ENCODE measurements around the gene ANKRD63. TPM values are rescaled to one million over a fixed set of nuclear protein-coding genes. Genes with fewer than 3 reads are reported as not detected.

ANKRD63 gene
- total RNA-seq, 4 donors from 2014 or later, result not detected

- intact Hi-C loops (cut with DNase I; ENCODE audit: low total_unique reads), result no loop called here
- 90 to 100% methylated on average over 1 to 8 of the region's 9 CpGs for WGBS, 2 donors (ENCODE audit: low coverage in 1 of 2)
- in situ Hi-C loops (cut with MboI; ENCODE audit: low pct_ligation_motif_present in 1 of 4, low pct_unique_long_range_greater_than_20kb in 1 of 4, low sequenced_read_pairs in 3 of 4), result no loop called here
Measured at GRCh38 chr15:40245666-40246450, 37.0 kb downstream of the ANKRD63 start.

GRCh38 chr15:40244961-40245523, 37.8 kb downstream of the ANKRD63 start:
- TF ChIP-seq EP300 (IDR thresholded peaks at IDR 0.05; ENCODE audit: low read depth) (no peak), POLR2A (IDR thresholded peaks at IDR 0.05) (no peak), POLR2AphosphoS5 (IDR thresholded peaks at IDR 0.05) (no peak), CTCF (IDR thresholded peaks at IDR 0.05) (no peak)
- no peaks in the 10 kb centered on the region for H3K36me3 ChIP-seq
- WGBS, 2 donors (ENCODE audit: low coverage in 1 of 2), result 40 to 81% methylated on average over 1 to 5 of the region's 5 CpGs
- H3K27me3 ChIP-seq, result peaks cover 6% of the 10 kb centered on the region
- in situ Hi-C loops (cut with MboI; ENCODE audit: low pct_ligation_motif_present in 1 of 4, low pct_unique_long_range_greater_than_20kb in 1 of 4, low sequenced_read_pairs in 3 of 4) (no loop called here), intact Hi-C loops (cut with DNase I; ENCODE audit: low total_unique reads) (no loop called here)
- no peaks in the 10 kb centered on the region for H3K9me3 ChIP-seq
- H3K4me3 ChIP-seq, result no peak overlapping the region
- peak; percentile 5 for DNase-seq
- no peaks in the 10 kb centered on the region for H3K4me1 ChIP-seq
- H3K27ac ChIP-seq, result no peak overlapping the region

More at GRCh38 chr15:40245666-40246450, 37.0 kb downstream of the ANKRD63 start:
- H3K4me3 ChIP-seq, result no peak overlapping the region
- H3K4me1 ChIP-seq, result no peaks in the 10 kb centered on the region
- no peaks in the 10 kb centered on the region for H3K9me3 ChIP-seq
- H3K27me3 ChIP-seq, result peaks cover 3% of the 10 kb centered on the region
- H3K36me3 ChIP-seq, result no peaks in the 10 kb centered on the region
- peak; percentile 5 for DNase-seq
- TF ChIP-seq EP300 (IDR thresholded peaks at IDR 0.05; ENCODE audit: low read depth) (no peak), POLR2A (IDR thresholded peaks at IDR 0.05) (no peak), CTCF (IDR thresholded peaks at IDR 0.05) (no peak), POLR2AphosphoS5 (IDR thresholded peaks at IDR 0.05) (no peak)
- no peak overlapping the region for H3K27ac ChIP-seq

DNA sequence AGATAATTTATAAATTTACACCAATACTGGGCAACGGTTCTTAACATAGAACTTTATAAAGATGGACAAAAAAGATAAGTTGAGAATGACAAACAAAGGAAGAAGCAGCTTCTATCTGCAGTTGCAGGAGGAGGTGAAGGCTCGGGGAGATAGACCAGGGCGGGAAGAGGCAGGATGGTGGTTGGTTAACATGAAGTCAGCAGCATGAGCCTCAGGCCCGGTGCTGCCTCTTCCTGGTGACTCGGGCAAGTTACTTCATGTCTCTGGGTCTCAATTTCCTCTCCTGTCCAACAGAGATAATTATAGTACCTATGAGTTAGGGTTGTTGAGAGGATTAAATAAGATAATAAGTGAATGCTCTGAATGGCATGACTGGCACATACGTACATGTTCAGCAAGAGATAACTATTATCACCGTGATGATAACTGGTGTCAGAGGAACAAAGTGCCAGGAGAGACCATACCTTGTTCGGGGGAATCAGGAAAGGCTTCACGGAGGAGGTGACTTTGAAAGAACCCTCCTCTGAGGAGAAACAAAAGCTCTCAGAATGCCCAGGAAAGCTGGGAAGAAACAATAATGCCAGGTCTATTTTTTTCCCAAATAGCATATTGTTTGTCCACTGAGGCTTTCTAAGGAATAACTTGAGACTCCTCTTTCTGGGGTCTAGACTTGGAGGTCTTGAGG, 39.6 kb downstream of the ANKRD63 start:
- Histone ChIP-seq H3K4me1 (peaks cover 0 to 12% (median 5%) of the 10 kb centered on the region in 4 donors), H3K27ac (no peak overlapping the region), H3K27me3 (peaks cover 24% of the 10 kb centered on the region), H3K4me3 (no peak overlapping the region), H3K36me3 (no peaks in the 10 kb centered on the region), H3K9me3 (no peaks in the 10 kb centered on the region)
- WGBS, 2 donors (ENCODE audit: low coverage in 1 of 2), result 81 to 83% methylated on average over 9 of the region's 9 CpGs
- no peak for TF ChIP-seq EP300 (IDR thresholded peaks at IDR 0.05; ENCODE audit: low read depth)
- no peak for TF ChIP-seq POLR2AphosphoS5 (IDR thresholded peaks at IDR 0.05)
- no peak for TF ChIP-seq POLR2A (IDR thresholded peaks at IDR 0.05)
- no peak for TF ChIP-seq CTCF (IDR thresholded peaks at IDR 0.05)
- no peak for DNase-seq
- intact Hi-C loops (cut with DNase I; ENCODE audit: low total_unique reads) (no loop called here), in situ Hi-C loops (cut with MboI; ENCODE audit: low pct_ligation_motif_present in 1 of 4, low pct_unique_long_range_greater_than_20kb in 1 of 4, low sequenced_read_pairs in 3 of 4) (no loop called here)

DNA sequence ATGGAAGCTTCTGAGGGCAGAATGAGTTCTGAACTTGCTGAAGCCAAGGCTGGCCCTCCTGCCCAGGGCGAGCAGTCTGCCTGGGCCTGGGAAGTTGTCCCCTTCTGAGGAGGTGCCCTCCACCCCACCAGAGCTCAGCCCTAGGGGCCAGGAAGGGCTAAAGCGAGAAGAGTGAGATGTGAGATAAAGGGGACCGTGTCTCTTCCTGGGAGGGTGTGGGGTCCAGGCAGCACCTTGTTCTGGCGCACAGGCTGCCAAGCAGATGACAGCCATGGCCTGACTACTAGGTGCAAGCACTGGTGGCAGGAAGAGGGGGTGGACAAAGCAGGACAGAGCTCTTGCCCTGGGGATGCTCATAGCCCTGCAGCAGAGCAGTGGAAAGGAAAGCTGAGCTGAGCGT, 40.3 kb downstream of the ANKRD63 start:
- Histone ChIP-seq H3K36me3 (no peaks in the 10 kb centered on the region), H3K9me3 (no peaks in the 10 kb centered on the region), H3K4me1 (peaks cover 0 to 14% (median 5%) of the 10 kb centered on the region in 4 donors), H3K4me3 (no peak overlapping the region), H3K27me3 (peaks cover 25% of the 10 kb centered on the region), H3K27ac (no peak overlapping the region)
- TF ChIP-seq POLR2A (IDR thresholded peaks at IDR 0.05), result no peak
- no peak for TF ChIP-seq EP300 (IDR thresholded peaks at IDR 0.05; ENCODE audit: low read depth)
- no peak for TF ChIP-seq POLR2AphosphoS5 (IDR thresholded peaks at IDR 0.05)
- TF ChIP-seq CTCF (IDR thresholded peaks at IDR 0.05), result no peak
- 92% methylated on average over 5 of the region's 5 CpGs; no CpG with 5 or more reads in 1 of the 2 donors for WGBS, 2 donors (ENCODE audit: low coverage in 1 of 2)
- DNase-seq, result no peak
- intact Hi-C loops (cut with DNase I; ENCODE audit: low total_unique reads) (no loop called here), in situ Hi-C loops (cut with MboI; ENCODE audit: low pct_ligation_motif_present in 1 of 4, low pct_unique_long_range_greater_than_20kb in 1 of 4, low sequenced_read_pairs in 3 of 4) (no loop called here)
